KMS-11 (cell line): ENCODE data around the gene GPC1.

Experiments used
- H2AFZ ChIP-seq: fragments of 200-600 bp; sonication (generic); 2 replicates; pipeline ENCODE4 v1.6.1; 2016; ENCODE audit warnings: antibody characterized with exemption, mixed run types, low read depth
- H3K27ac ChIP-seq: fragments of 200-600 bp; sonication (generic); 2 replicates; pipeline ENCODE4 v1.6.1; 2016; ENCODE audit warnings: mild to moderate bottlenecking, mixed run types
- H3K27me3 ChIP-seq: fragments of 200-600 bp; sonication (generic); 2 replicates; pipeline ENCODE4 v1.6.1; 2017; ENCODE audit warnings: mild to moderate bottlenecking, low read depth, mixed run types, moderate library complexity; ENCODE audit not compliant: insufficient read depth
- H3K36me3 ChIP-seq: fragments of 200-600 bp; sonication (generic); 2 replicates; pipeline ENCODE4 v1.6.1; 2017; ENCODE audit warnings: mild to moderate bottlenecking, mixed run types; ENCODE audit not compliant: insufficient read depth
- H3K4me1 ChIP-seq: fragments of 200-600 bp; sonication (generic); 2 replicates; pipeline ENCODE4 v1.6.1; 2016; ENCODE audit warnings: mild to moderate bottlenecking, low read depth, mixed run types; ENCODE audit not compliant: poor library complexity, severe bottlenecking
- H3K4me2 ChIP-seq: fragments of 200-600 bp; sonication (generic); 2 replicates; pipeline ENCODE4 v1.7.0; 2016; ENCODE audit warnings: mild to moderate bottlenecking, mixed run types
- H3K4me3 ChIP-seq: fragments of 200-600 bp; sonication (generic); IDR thresholded peaks from 2 replicates; pipeline ENCODE4 v1.6.1; 2017; ENCODE audit warnings: low read depth, low read length, mixed read lengths; ENCODE audit not compliant: insufficient read depth
- H3K79me2 ChIP-seq: fragments of 200-600 bp; sonication (generic); 2 replicates; pipeline ENCODE4 v1.6.1; 2016; ENCODE audit warnings: low read depth, mixed run types; ENCODE audit not compliant: insufficient read depth
- H3K9ac ChIP-seq: fragments of 200-600 bp; sonication (generic); 2 replicates; pipeline ENCODE4 v1.6.1; 2016; ENCODE audit warnings: mild to moderate bottlenecking, mixed run types
- H4K20me1 ChIP-seq: fragments of 200-600 bp; sonication (generic); 2 replicates; pipeline ENCODE4 v1.6.1; 2016; ENCODE audit warnings: mild to moderate bottlenecking, mixed run types; ENCODE audit not compliant: insufficient read depth
- TF ChIP-seq, protein P1 (sequence below): fragments of 200-600 bp; sonication (generic); conservative IDR thresholded peaks from 2 replicates; pipeline ENCODE4 v1.6.1; 2017; ENCODE audit warnings: low read depth, mild to moderate bottlenecking, antibody characterized with exemption, low read length, moderate library complexity, mixed read lengths

Gene GPC1

DNA sequence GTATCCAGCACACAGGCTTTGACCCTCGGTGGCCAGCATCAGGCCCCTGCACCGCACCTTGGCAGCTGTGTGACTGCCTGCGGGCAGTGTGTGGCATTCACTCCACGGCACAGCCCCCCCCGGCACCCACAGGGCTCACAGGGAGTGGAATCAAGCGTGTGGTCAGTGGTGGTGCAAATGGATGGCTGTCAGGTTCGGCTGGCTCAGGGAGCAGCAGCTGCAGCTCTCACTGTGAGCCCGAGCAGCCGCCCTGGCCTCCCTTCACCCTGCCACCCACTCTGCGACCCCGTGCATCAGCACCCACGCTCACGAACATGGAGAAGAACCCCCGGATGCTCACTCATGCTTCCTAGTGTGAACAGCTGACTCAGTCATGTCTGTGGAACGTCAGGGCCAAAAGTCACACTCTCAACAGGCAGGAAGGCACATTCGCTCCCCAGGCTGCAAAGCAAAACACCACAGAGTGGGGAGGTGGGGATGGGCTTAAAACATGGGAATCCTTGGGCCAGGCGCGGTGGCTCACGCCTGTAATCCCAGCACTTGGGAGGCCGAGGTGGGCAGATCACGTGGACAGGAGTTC is 41.5 kb upstream of the GPC1 start:
- no peak overlapping the region for H3K9ac ChIP-seq
- no peaks in the 10 kb centered on the region for H3K36me3 ChIP-seq
- H2AFZ ChIP-seq, result no peak overlapping the region
- TF ChIP-seq, protein P1, sequence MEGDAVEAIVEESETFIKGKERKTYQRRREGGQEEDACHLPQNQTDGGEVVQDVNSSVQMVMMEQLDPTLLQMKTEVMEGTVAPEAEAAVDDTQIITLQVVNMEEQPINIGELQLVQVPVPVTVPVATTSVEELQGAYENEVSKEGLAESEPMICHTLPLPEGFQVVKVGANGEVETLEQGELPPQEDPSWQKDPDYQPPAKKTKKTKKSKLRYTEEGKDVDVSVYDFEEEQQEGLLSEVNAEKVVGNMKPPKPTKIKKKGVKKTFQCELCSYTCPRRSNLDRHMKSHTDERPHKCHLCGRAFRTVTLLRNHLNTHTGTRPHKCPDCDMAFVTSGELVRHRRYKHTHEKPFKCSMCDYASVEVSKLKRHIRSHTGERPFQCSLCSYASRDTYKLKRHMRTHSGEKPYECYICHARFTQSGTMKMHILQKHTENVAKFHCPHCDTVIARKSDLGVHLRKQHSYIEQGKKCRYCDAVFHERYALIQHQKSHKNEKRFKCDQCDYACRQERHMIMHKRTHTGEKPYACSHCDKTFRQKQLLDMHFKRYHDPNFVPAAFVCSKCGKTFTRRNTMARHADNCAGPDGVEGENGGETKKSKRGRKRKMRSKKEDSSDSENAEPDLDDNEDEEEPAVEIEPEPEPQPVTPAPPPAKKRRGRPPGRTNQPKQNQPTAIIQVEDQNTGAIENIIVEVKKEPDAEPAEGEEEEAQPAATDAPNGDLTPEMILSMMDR, result no peak
- H3K27ac ChIP-seq, result no peak overlapping the region
- no peak overlapping the region for H3K4me3 ChIP-seq
- H3K79me2 ChIP-seq, result no peaks in the 10 kb centered on the region
- H4K20me1 ChIP-seq, result no peaks in the 10 kb centered on the region
- no peaks in the 10 kb centered on the region for H3K4me1 ChIP-seq
- no peak overlapping the region for H3K4me2 ChIP-seq
- peaks cover 16% of the 10 kb centered on the region; the same call in 1 of the 2 replicates for H3K27me3 ChIP-seq

DNA sequence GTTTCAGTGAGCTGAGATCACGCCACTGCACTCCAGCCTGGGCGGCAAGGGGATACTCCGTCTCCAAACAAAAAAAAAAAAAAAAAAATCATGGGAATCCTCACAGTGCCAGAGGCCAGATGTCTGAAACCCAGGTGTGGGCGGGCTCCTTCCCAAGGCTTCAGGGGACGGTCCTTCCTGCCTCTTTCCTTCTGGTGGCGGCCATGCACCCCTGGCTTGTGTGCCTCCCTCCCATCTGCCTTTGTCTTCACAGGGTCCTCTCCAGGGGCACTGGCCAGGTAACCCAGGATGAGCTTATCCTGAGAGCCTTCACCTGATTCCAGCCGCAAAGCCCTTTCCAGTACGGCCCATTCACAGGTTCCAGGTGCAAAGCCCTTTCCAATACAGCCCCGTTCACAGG is 40.9 kb upstream of the GPC1 start:
- H3K9ac ChIP-seq, result no peak overlapping the region
- H3K36me3 ChIP-seq, result no peaks in the 10 kb centered on the region
- peaks cover 16% of the 10 kb centered on the region; the same call in 1 of the 2 replicates for H3K27me3 ChIP-seq
- TF ChIP-seq, protein P1, result no peak
- no peak overlapping the region for H2AFZ ChIP-seq
- no peak overlapping the region for H3K4me2 ChIP-seq
- H3K4me1 ChIP-seq, result no peaks in the 10 kb centered on the region
- H3K27ac ChIP-seq, result no peak overlapping the region
- H3K4me3 ChIP-seq, result no peak overlapping the region
- H4K20me1 ChIP-seq, result no peaks in the 10 kb centered on the region
- H3K79me2 ChIP-seq, result no peaks in the 10 kb centered on the region

DNA sequence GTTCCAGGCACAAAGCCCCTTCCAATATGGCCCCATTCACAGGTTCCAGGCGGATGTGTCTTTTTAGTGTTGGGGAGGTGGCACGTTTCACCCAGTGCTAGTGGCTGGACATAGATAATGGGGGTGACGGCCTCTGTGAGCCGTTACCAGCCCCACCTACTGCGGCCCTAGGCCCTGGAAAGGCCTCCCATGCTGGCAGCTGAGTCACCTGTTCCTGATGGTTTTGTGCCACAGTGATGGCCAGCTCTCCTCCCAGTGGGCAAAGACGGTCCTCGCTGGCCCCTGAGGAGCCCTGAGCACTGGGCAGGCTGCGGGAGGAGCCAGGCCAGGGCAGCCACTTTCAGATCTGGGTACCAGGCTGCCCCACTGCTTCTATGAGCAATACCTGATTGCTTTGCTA is 40.0 kb upstream of the GPC1 start:
- no peaks in the 10 kb centered on the region for H3K36me3 ChIP-seq
- H3K27ac ChIP-seq, result no peak overlapping the region
- no peak overlapping the region for H3K4me2 ChIP-seq
- TF ChIP-seq, protein P1, result no peak
- H4K20me1 ChIP-seq, result no peaks in the 10 kb centered on the region
- peaks cover 19% of the 10 kb centered on the region; the same call in 1 of the 2 replicates for H3K27me3 ChIP-seq
- no peaks in the 10 kb centered on the region for H3K4me1 ChIP-seq
- H3K9ac ChIP-seq, result no peak overlapping the region
- H3K4me3 ChIP-seq, result no peak overlapping the region
- no peak overlapping the region for H2AFZ ChIP-seq
- H3K79me2 ChIP-seq, result no peaks in the 10 kb centered on the region

DNA sequence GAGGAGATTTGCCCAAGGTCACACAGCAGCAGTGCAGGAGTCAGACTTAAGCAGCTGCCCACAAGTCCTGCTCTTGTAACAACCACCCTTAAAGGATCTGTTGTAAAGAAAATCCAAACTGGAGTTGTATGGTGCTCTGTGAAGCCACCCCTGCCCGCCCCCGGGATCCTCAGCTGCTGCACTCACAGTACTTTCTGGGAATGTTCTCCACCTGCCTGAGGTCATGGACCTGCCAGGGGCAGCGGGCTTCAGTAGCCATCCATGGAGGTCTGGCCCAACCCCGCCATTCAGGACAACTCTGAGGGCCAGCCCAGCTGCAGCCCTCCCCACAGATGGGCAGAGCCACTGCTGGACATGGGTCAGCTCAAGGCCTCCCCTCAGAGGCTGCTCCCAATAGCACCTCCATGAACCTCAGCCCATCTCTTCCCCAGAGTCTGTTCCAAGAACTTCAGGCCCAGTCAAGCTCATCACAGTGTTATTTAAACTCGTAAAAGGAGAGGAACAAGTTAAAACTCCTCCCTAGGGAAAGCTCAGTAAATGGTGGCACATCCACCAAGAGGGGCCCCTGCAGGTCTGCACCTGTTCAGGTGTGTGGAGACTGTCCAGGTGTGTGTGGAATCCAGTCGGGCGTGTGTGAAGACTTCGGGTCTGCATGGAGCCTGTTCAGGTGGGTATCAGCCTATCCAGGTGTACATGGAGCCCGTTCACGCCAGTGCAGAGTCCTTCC is 39.4 kb upstream of the GPC1 start:
- Histone ChIP-seq H3K4me2 (no peak overlapping the region), H3K79me2 (no peaks in the 10 kb centered on the region), H3K9ac (no peak overlapping the region), H3K36me3 (no peaks in the 10 kb centered on the region), H2AFZ (no peak overlapping the region), H4K20me1 (no peaks in the 10 kb centered on the region), H3K4me3 (no peak overlapping the region), H3K27me3 (peaks cover 21% of the 10 kb centered on the region; the same call in 1 of the 2 replicates), H3K27ac (no peak overlapping the region), H3K4me1 (no peaks in the 10 kb centered on the region)
- TF ChIP-seq, protein P1, result no peak
